Astrocyte (in vitro differentiated cells and primary cell): ENCODE measurements around the gene PTPRN2. TPM values are rescaled to one million over a fixed set of nuclear protein-coding genes. Genes with fewer than 3 reads are reported as not detected.

ENCODE experiments used
- DNase-seq: peaks from one replicate; pipeline ENCODE4 v3.0.0-alpha.2; 2010; ENCODE audit warnings: low read depth
- FAIRE-seq: peaks from 2 replicates; lab custom pipeline; 2011; peaks lifted over from hg19 to GRCh38; lab: Jason Lieb, UNC
- H2AFZ ChIP-seq: 2 replicates; pipeline ENCODE4 v1.6.0; 2012; ENCODE audit warnings: low read depth, low read length, inconsistent platforms
- H3K27ac ChIP-seq: 2 replicates; pipeline ENCODE4 v1.5.1; 2011; ENCODE audit warnings: low read depth, low read length, inconsistent platforms
- H3K27me3 ChIP-seq: 2 replicates; pipeline ENCODE4 v1.6.0; 2011; ENCODE audit warnings: low read length, inconsistent platforms; ENCODE audit not compliant: insufficient read depth
- H3K36me3 ChIP-seq: 2 replicates; pipeline ENCODE4 v1.5.1; 2011; ENCODE audit warnings: low read length, inconsistent platforms; ENCODE audit not compliant: insufficient read depth
- H3K4me1 ChIP-seq: 2 replicates; pipeline ENCODE4 v1.5.1; 2011; ENCODE audit warnings: low read length, inconsistent platforms; ENCODE audit not compliant: insufficient read depth
- H3K4me2 ChIP-seq: 2 replicates; pipeline ENCODE4 v1.6.0; 2012; ENCODE audit warnings: low read length, inconsistent platforms
- H3K4me3 ChIP-seq: 2 replicates; pipeline ENCODE4 v1.5.1; 2011; ENCODE audit warnings: low read depth, mild to moderate bottlenecking, low read length, inconsistent platforms; ENCODE audit not compliant: insufficient read depth
- H3K79me2 ChIP-seq: 2 replicates; pipeline ENCODE4 v1.6.0; 2012; ENCODE audit warnings: mild to moderate bottlenecking, low read length, inconsistent platforms; ENCODE audit not compliant: insufficient read depth
- H3K9ac ChIP-seq: 2 replicates; pipeline ENCODE4 v1.6.0; 2012; ENCODE audit warnings: mild to moderate bottlenecking, low read length, inconsistent platforms
- H3K9me3 ChIP-seq: 2 replicates; pipeline ENCODE4 v1.5.1; 2012; ENCODE audit warnings: low read depth, mild to moderate bottlenecking, low read length, inconsistent platforms; ENCODE audit not compliant: insufficient read depth
- H4K20me1 ChIP-seq: 2 replicates; pipeline ENCODE4 v1.6.0; 2012; ENCODE audit warnings: low read length, inconsistent platforms; ENCODE audit not compliant: insufficient read depth
- H3K27ac Mint-ChIP-seq: one replicate; pipeline ENCODE4 v1.8.0; 2021; ENCODE audit warnings: mild to moderate bottlenecking, mixed read lengths; ENCODE audit not compliant: unreplicated experiment
- H3K27me3 Mint-ChIP-seq: one replicate; pipeline ENCODE4 v1.8.0; 2021; ENCODE audit warnings: low read depth, mixed read lengths; ENCODE audit not compliant: unreplicated experiment
- H3K36me3 Mint-ChIP-seq: one replicate; pipeline ENCODE4 v1.8.0; 2021; ENCODE audit warnings: low read depth, mixed read lengths; ENCODE audit not compliant: unreplicated experiment
- H3K4me1 Mint-ChIP-seq: one replicate; pipeline ENCODE4 v1.8.0; 2021; ENCODE audit warnings: low read depth, mixed read lengths; ENCODE audit not compliant: unreplicated experiment
- H3K4me3 Mint-ChIP-seq: one replicate; pipeline ENCODE4 v1.8.0; 2021; ENCODE audit warnings: mild to moderate bottlenecking, moderate library complexity, mixed read lengths; ENCODE audit not compliant: unreplicated experiment
- H3K9me3 Mint-ChIP-seq: one replicate; pipeline ENCODE4 v1.8.0; 2021; ENCODE audit warnings: mild to moderate bottlenecking, mixed read lengths; ENCODE audit not compliant: unreplicated experiment
- CTCF ChIP-seq: IDR thresholded peaks from 2 replicates; pipeline ENCODE4 v1.5.1; 2011; ENCODE audit warnings: low read depth, mild to moderate bottlenecking, inconsistent platforms, low read length, moderate library complexity; ENCODE audit not compliant: insufficient read depth
- EZH2 ChIP-seq: IDR thresholded peaks from 2 replicates; pipeline ENCODE4 v1.6.1; 2012; ENCODE audit warnings: mild to moderate bottlenecking, low read length, inconsistent platforms; ENCODE audit not compliant: insufficient read depth
- total RNA-seq: library from RNA; stranded (reverse); gene quantifications from 2 replicates; pipeline ENCODE4 v1.2.1, GENCODE V29; 2021

Gene PTPRN2
- total RNA-seq, 1 donor from 2014 or later: 0.09 TPM

- TF ChIP-seq CTCF: no peak
- no peak for TF ChIP-seq EZH2
- no peak overlapping the region for H2AFZ ChIP-seq
- H3K9ac ChIP-seq: no peak overlapping the region
- no peaks in the 10 kb centered on the region for H3K79me2 ChIP-seq
- no peaks in the 10 kb centered on the region for H3K4me1 ChIP-seq
- peaks cover 25% of the 10 kb centered on the region for H3K9me3 Mint-ChIP-seq
- H3K36me3 ChIP-seq: no peaks in the 10 kb centered on the region
- DNase-seq (no peak), FAIRE-seq (no peak)
- H3K9me3 ChIP-seq: peaks cover 10% of the 10 kb centered on the region
- H4K20me1 ChIP-seq: no peaks in the 10 kb centered on the region
- no peaks in the 10 kb centered on the region for H3K36me3 Mint-ChIP-seq
- H3K4me1 Mint-ChIP-seq: no peaks in the 10 kb centered on the region
- no peak overlapping the region for H3K4me2 ChIP-seq
- no peak overlapping the region for H3K27ac Mint-ChIP-seq
- H3K27me3 ChIP-seq: no peaks in the 10 kb centered on the region
- no peaks in the 10 kb centered on the region for H3K27me3 Mint-ChIP-seq
- H3K27ac ChIP-seq: no peak overlapping the region
- H3K4me3 ChIP-seq: no peak overlapping the region
- H3K4me3 Mint-ChIP-seq: no peak overlapping the region
Observed at GRCh38 chr7:158087196-158087595, 500.4 kb downstream of the PTPRN2 start.

- no peak overlapping the region for H3K4me3 ChIP-seq
- H3K9me3 Mint-ChIP-seq: peaks cover 25% of the 10 kb centered on the region
- no peaks in the 10 kb centered on the region for H3K36me3 ChIP-seq
- no peaks in the 10 kb centered on the region for H3K36me3 Mint-ChIP-seq
- TF ChIP-seq EZH2: no peak
- no peak for TF ChIP-seq CTCF
- H3K79me2 ChIP-seq: no peaks in the 10 kb centered on the region
- no peak for DNase-seq
- no peaks in the 10 kb centered on the region for H3K27me3 Mint-ChIP-seq
- H3K27ac Mint-ChIP-seq: no peak overlapping the region
- no peak overlapping the region for H3K9ac ChIP-seq
- H3K27me3 ChIP-seq: no peaks in the 10 kb centered on the region
- H3K4me1 Mint-ChIP-seq: no peaks in the 10 kb centered on the region
- peaks cover 18% of the 10 kb centered on the region for H3K9me3 ChIP-seq
- H3K4me1 ChIP-seq: no peaks in the 10 kb centered on the region
- no peaks in the 10 kb centered on the region for H4K20me1 ChIP-seq
- no peak overlapping the region for H3K27ac ChIP-seq
- no peak overlapping the region for H3K4me2 ChIP-seq
- no peak overlapping the region for H2AFZ ChIP-seq
- H3K4me3 Mint-ChIP-seq: no peak overlapping the region
- no peak for FAIRE-seq
Observed at GRCh38 chr7:158085741-158086695, 501.6 kb downstream of the PTPRN2 start.

- no peak for FAIRE-seq
- no peaks in the 10 kb centered on the region for H3K27me3 Mint-ChIP-seq
- H3K27ac Mint-ChIP-seq: no peak overlapping the region
Observed at GRCh38 chr7:158084555-158084954, 503.1 kb downstream of the PTPRN2 start.

More at GRCh38 chr7:158084555-158084954, 503.1 kb downstream of the PTPRN2 start:
- TF ChIP-seq CTCF (no peak), EZH2 (no peak)
- no peak overlapping the region for H2AFZ ChIP-seq
- no peaks in the 10 kb centered on the region for H3K36me3 ChIP-seq
- H3K79me2 ChIP-seq: no peaks in the 10 kb centered on the region
- no peaks in the 10 kb centered on the region for H3K27me3 ChIP-seq
- no peak for DNase-seq
- no peak overlapping the region for H3K4me3 Mint-ChIP-seq
- no peak overlapping the region for H3K4me3 ChIP-seq
- no peaks in the 10 kb centered on the region for H3K4me1 Mint-ChIP-seq
- H3K4me2 ChIP-seq: no peak overlapping the region
- H3K27ac ChIP-seq: no peak overlapping the region
- H4K20me1 ChIP-seq: no peaks in the 10 kb centered on the region
- H3K36me3 Mint-ChIP-seq: no peaks in the 10 kb centered on the region
- H3K9me3 Mint-ChIP-seq: peaks cover 21% of the 10 kb centered on the region
- H3K4me1 ChIP-seq: no peaks in the 10 kb centered on the region
- no peak overlapping the region for H3K9ac ChIP-seq
- peaks cover 20% of the 10 kb centered on the region for H3K9me3 ChIP-seq
